ENCODE results near the gene ARHGEF17.
A peak's percentile ranks its signal among the peaks of the same experiment; 100 is the strongest.
"Not testable (repeated sequence)": the region's sequence is repeated elsewhere in the genome, so short reads cannot be mapped to it uniquely, and the experiment has no call there.

The ARHGEF17 gene

DNA sequence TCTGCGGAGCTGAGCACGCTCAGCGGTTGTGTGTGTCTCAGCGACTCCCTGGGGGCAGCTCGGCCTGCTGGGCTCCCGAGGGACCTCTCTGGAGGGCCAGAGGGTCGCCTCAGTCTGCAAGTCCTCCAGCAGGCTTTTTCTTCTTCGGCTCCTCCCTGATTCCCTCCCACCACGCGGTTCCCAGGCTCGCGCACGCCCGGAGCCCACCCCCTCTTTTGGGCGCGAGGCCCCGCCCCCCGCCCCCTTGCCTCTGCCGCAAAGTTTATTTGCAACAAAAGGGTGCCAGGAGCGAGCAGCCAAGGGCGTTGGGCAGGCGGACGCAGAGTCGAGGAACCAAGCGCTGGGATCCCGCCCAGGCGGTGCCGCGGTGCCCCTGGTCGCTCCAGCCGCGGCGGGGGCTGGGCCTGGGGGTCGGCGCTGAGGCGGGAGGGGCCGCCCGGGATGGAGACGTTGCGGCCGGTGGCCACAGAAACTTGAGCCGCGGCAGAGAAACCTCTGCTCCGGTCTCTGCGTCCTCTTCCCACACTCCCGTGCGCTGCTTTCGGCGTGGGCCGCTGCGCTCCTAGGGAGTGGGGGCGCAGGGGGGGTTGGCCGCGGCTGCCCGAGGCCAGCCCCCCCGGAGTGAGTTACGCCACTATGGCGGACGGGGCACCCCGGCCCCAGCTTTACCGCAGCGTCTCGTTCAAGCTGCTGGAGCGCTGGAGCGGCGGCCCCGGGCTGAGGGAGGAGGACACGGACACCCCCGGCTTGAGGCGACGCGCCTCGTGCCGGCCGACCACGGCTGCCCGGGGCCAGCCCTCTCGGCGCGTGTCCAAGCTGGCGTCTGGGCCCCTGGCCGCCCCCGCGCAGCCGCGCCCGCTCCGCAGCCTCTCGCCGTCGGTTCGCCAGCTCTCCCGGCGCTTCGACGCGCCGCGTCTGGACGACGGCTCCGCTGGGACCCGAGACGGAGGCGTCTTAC is at the start of gene ARHGEF17:
TSS of gene ARHGEF17 (plus strand) at position 274 of the 958 bp plus-strand sequence. CDS start at position 637, 363 bp downstream.
- peak; percentile 80 for DNase-seq (ENCODE audit: low read depth)

DNA sequence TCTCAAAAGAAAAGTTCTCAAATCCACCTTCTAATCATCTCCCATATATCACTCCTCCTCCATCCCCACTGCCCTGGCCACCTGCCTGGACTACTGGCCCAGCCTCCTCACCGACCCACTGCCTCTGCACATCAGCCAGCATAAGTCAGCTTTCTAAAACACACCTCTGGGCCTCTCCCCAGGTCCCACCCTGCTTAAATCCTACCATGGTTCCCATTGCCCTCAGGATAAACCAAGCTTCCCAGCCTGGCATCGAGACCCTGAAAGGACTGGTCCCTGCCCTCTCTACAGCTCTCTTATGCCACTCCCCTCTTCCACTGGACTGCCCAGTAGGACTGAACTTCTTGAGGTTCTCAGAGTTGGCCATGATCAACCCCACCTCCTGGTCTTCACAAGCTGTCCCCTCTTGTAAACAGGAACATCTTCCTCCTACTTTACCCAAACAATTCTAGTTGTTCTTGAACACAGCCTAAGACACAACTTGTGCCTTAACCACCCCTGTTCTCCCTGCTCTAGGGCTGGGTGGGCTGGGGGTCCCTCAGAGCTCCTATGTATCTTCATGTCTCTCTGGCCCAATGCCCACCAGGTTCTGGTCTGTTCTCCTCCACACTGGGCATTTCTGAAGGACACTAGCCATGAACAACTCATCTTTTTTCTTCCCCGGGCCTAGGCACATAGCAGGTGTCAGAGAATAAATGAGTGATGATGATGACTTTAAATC is 48.5 kb upstream of the ARHGEF17 start:
- DNase-seq (ENCODE audit: low read depth), result no peak

GRCh38 chr11:73260127-73260457 is 48.0 kb upstream of the ARHGEF17 start:
- DNase-seq (ENCODE audit: low read depth), result no peak

- DNase-seq (ENCODE audit: low read depth), result peak; percentile 46
These were observed 45.1 kb upstream of the ARHGEF17 start for GRCh38 chr11:73262851-73263495.

DNA sequence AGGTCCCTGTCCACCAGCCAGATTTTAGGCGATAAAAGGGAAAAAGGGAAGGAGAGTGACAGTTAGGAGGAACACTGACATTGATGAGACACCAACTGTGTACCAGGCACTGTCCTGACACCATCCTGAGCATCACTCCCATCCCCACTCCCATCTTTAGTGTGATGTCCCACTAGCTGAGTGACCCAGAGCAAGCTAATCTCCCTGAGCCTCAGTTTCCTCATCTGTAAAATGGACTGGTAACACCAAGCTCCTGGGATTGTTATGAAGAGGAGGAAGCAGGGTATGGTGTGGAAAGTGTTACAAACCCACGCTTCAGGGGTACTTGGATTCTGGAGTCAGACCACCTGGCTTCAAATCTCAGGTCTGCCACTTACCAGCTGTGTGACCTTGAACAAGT is 44.4 kb upstream of the ARHGEF17 start:
- no peak for DNase-seq (ENCODE audit: low read depth)

DNA sequence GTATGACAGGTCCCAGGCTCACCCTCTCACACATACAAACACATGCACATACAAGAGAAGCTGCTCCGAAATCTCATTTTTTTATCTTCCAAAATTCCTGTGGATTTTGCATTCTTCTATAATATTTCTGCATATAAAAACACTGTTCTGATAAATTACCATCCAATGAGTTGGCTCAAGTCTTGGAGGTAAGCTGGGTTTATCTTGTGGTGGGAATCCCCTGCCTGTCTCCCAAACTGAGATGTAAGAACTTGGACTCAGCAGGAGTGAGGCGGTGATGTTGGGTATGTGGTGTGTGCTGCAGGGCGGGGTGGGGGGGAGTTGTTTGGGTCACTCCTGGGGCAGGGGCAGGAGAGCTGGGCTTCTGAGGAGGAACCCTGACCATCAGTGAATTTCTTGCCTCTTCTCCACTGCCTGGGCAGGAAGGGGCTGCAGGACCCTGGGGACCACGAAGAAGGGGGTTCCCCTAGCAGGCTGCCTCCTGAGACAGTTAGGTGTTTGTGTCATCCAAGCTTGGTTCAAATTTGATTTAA is 42.7 kb upstream of the ARHGEF17 start:
- DNase-seq (ENCODE audit: low read depth), result no peak

DNA sequence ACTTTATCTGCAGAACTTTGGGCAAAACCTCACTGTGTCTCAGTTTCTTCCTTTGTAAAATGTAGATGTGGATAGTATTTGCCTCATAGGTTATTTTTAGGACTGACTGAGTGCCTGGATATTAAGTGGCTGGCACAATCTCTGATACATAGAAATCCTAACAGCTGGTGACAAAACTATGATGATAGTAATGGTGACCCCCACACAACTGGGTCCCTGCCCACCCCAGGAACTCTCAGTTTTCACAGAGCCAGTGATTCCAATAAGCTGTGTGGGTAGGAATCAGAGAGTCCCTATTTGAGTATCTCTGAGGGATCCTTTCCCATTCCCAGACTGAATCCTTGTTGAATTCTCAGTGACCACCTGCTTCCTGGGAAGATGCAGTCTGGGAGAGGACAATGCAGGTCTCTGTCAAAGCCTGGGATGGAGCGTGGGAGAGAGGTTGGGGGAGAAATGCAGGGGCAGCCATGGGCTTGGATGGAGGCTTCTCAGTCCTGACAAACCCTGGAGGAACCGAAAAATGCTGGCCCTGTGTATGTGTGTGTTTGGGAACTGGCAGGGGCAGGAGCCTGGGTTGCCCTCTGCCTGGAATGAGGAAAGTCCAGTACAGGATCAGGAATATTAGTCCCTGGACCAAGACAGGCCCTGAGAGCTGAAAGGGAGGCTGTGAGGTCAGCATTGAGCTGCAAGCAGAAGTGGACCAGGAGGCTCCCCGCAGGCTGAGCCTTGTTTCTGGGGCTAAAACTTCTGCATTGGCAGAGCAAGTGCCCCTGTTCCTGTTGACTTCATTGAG is 42.0 kb upstream of the ARHGEF17 start:
- DNase-seq (ENCODE audit: low read depth), result no peak

- no peak for DNase-seq (ENCODE audit: low read depth)
These were observed 41.4 kb upstream of the ARHGEF17 start for GRCh38 chr11:73266646-73267020.

DNA sequence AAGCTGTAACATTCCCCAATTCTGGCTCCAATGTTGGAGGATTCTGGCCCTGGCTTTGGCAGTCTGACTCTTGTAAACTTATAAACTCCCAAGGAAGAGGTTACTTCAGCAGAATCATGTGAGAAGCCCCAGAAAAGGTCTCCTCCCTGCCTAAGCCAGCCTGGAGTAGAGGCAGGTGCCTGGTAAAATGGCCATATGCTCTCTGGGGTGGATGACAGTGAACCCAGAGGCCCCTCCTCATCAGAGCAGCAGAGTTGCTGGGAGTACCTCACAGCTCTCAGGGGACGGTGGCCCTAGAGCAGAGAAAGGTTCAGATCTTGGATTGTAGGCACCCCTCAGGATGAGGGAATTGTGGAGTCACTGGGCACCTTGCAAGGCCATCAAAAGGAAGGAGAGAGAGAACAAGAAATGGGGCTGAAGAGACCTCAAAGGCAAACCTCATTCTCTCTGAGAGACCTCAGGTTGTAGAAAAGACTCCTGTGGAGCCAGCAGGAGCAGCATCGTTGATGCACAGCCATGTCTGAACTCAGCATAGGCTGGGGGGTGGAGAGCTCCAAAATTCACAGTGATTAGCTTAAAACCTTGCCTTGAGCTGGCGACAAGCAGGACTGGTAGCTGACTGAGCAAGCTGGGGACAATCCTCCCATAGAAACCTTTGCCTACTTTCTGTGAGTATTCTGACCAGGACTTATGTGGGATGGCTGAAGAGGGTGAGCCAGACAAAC is 40.8 kb upstream of the ARHGEF17 start:
- DNase-seq (ENCODE audit: low read depth), result no peak

DNA sequence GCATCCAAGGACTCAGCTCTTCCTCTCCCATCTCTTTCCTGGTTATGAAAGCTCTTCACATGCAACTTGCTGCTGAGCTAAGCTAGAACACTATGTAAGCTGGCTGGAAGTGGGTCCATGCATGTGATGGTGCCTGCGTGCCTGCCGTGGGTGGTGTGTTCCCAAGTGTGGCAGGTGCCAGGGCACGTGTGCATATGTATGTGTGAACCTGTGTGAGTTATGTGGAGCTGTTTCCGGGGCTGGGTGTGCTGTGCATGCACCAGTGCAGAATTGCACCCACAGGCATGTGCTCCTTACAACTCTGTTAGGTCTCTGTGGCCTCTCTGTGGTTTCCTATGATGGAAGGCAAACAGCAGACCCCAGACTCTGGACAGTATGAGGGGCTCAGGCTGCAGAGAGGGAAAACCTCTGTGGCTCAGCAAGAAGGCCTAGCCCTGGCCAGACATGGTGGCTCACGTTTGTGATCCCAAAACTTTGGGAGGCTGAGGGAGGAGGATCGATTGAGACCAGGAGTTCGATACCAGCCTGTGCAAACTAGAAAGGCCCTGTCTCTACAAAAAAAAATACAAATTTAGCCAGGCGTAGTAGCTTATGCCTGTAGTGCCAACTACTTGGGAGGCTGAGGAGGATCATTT is 40.1 kb upstream of the ARHGEF17 start:
- no peak for DNase-seq (ENCODE audit: low read depth)

DNA sequence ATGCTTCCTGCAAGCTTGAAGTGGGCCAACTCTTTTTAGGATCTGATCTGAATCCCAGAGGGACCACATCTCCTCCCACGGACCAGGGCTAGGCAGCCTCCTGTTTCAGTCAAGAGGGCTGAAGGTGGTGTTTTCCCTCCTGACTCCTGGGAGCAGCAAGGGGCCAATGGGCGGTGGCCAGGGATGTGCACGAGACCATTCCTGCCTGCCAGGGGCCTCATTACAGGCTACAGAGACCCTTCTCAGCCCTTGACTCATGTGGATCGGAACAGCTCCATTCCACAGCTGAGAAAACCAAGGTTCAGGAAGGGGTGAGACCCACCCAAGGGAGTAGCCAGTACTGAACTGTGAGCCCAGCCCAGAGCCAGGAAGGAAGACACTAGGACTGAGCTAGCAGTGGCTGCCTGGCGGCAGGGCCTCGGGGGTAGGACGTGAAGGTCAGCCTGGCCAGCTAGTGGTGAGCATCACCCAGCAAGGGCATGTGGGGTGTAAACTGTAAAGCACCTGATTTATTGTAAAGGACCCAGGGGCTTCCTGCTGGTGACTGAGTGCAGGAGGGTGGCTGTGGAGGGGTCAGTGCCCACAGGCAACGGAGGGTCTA is 39.3 kb upstream of the ARHGEF17 start:
- DNase-seq (ENCODE audit: low read depth), result no peak

DNA sequence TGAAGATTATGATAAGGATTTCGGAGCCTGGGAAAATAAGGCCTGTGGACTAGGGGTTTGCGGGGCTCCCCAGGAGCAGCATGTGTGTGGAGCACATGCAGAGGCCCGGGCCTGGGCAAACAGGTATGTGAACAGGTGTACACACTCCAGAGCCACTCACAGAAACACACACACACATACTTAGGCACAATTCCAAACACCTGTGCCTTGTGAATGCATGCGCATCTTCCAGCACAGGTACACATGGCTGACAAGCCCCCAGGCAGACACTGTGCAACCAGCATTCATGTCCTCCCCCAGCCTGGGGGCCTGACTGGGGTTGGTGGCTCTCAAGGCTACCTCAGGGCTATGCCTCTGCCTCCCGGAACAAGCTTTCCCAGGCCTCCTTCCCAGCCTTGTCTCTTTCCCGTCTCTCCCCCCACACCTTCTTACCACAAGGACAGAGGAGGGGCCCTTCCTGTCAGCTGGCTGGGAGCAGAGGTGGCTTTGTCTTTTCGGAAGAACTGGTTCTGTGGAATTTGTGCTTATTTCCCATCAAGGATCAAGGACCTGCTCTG is 38.5 kb upstream of the ARHGEF17 start:
- no peak for DNase-seq (ENCODE audit: low read depth)

DNA sequence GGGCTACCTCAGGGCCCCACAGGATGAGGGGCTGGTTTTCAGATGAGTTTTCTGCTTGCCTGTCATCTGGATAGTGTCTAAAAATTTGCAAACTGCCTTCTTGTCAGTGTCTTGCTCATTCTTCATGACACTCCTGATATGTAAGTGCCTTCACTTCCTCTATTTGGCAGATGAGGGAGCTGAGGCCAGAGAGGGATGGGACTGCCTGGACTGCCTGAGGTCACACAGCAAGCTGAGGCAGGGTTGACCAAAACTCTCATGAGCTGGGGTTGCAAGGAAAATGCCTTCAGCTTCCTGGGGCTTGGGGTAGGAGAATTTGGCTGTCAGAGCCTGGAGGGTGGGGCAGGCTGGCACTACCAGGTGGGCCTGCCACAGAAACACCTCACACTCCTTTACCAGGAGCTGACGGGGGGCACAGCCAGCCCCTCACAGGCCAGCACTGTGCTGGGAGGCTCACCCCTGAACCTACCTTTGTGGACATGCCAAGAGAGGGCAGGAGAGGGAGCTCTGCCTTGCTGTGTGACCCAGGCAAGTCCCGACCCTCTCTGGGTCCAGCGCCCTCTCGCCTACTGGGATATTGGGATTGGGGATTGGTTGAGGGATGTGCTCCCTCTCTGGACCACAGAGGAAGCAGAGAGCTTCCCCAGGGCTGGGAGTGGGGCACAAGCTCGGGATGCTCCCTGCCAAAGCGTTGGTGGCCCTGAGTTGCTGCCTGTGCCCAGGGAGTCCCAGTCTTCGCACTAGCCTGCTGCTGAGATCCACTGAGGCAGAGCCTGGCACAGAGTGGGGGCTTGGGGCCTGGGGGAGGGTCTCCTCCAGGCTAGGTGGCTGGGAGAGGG is 37.8 kb upstream of the ARHGEF17 start:
- no peak for DNase-seq (ENCODE audit: low read depth)

DNA sequence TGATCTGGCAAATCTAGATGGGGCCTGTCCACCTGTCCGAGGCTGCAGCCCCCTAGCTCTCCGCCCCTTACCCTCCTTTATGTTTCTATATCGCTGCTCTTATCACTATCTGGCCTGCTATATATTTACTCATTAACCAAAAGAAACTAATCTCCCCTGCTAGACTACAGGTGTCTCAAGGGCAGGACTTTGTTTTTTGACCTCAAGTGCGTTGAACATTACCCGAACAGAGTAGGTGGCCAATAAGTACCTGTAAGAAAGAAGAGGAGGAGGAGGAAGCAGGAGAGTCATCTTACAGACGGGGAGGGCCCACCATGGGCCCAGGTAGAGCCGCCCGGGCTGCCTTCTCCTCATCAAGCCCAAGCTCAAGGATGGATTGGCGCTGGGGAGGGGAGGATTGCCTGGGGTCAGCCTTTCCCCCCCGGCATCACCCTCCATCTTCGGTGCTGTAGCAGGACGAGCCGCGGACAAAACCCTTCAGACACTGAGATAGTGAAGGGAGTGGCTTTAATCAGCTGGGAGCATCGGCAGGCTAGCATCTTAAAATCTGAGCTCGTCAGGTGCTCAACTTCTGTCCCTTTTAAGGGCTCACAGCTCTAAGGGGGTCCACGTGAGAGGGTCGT is 37.1 kb upstream of the ARHGEF17 start:
- no peak for DNase-seq (ENCODE audit: low read depth)

DNA sequence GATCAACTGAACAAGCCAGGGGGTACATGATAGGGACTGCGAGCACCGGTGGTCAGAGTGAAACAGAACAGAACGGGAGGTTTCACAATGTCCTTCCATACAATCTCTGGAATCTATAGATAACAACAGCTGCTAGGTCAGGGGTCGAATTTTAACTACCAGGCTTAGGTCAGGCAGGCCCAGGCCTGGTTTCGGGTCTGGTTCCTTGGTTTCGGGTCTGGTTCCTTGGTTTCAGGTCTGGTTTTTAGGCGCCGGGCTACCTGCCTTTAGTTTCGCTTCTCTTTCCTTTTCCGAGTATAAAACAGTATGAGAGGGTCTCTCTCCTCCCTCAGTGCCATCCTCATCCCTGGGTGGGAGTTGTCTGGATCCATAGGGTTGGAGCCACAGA is 36.6 kb upstream of the ARHGEF17 start:
- DNase-seq (ENCODE audit: low read depth), result not testable (repeated sequence)

DNA sequence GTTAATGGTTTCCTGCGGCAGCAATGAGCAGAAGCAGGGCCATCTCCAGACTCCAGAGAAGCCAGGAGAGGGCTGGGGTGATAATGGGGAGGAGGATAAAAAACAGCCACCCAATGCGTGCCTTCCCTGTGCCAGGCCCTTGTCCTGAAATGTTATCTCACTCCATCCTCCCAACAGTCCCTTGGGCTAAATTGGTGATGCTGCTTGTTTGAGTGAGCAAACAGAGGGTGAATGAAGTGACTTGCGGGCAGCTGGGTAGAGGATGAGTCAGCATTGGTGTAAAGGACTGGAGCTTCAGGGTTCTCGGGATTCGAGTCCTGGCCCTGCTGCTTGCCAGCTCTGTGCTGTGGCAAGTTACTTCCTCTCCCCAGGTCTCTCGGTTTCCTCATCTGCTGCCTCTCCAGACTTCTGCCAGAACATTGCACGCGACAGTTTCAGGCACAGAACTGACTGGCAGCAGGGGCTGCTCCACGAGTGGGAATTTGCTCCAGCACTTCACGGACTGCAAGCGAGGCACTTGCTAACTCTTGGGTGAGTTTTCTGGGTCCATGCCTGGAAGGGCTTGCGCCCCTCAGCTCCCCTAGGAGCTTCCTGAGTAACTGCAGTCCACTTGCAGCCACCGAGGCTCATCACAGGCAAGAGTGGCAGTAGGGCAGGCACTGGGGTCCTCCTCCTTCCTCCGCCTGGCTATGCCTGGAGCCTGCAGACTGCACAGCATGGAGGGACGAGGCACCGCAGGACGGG is 36.0 kb upstream of the ARHGEF17 start, which contains the start of gene P2RY6:
TSS of gene P2RY6 (plus strand) at position 403 of the 744 bp plus-strand sequence. CDS start 24,181 bp downstream, outside the sequence.
- DNase-seq (ENCODE audit: low read depth), result peak; percentile 39

DNA sequence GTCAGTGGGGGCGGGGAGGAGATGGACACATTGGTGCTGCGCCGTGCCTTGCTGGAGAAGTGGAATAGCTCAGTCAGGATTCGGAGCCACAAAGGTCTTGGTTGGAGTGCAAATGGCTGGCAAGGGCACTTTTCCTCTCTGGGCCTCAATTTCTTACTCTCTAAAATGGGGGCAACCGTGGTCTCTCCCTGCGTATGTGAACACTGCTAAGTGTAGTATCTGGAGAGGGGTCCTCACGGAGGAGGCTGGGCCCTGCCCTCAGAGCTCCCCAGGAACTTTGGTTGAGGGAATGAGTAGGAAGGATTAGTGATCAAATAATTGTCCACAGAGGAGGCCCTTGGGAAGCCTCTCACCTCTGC is 35.4 kb upstream of the ARHGEF17 start:
- no peak for DNase-seq (ENCODE audit: low read depth)
